Sciatic nerve (tissue), 2 donors: Measurements from ENCODE around the gene CACNG6. TPM values are rescaled to one million over a fixed set of nuclear protein-coding genes. Genes with fewer than 3 reads are reported as not detected.
"Not testable (repeated sequence)": the region's sequence is repeated elsewhere in the genome, so short reads cannot be mapped to it uniquely, and the experiment has no call there.

Source experiments
- ATAC-seq: fragments of 200-7000 bp; cut with Tn5 transposase; one replicate; pipeline ENCODE4 v1.9.1; 2020; ENCODE audit warnings: mild to moderate bottlenecking, moderate library complexity
- DNase-seq: peaks from one replicate; pipeline ENCODE4 v3.0.0-alpha.2; 2020; ENCODE audit warnings: low spot score
- intact Hi-C: fragments of 100-400 bp; cut with DNase I; formaldehyde crosslinking; loops from one replicate; pipeline ENCODE4 v1.14.2; 2022
- total RNA-seq: library from RNA; stranded (reverse); fragmentation: NEBNext Ultra II Directional; extraction: Animal tissue kit (Norgen Biotek cat#: 25700); gene quantifications from one replicate; pipeline ENCODE4 v1.2.1, GENCODE V29; 2021
- donor health status: DM: no; HTN: no; CAD: no.
- donor health status: DM: no; HTN: no; CAD: no.

The CACNG6 gene, protein sequence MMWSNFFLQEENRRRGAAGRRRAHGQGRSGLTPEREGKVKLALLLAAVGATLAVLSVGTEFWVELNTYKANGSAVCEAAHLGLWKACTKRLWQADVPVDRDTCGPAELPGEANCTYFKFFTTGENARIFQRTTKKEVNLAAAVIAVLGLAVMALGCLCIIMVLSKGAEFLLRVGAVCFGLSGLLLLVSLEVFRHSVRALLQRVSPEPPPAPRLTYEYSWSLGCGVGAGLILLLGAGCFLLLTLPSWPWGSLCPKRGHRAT
- not detected for total RNA-seq

DNA sequence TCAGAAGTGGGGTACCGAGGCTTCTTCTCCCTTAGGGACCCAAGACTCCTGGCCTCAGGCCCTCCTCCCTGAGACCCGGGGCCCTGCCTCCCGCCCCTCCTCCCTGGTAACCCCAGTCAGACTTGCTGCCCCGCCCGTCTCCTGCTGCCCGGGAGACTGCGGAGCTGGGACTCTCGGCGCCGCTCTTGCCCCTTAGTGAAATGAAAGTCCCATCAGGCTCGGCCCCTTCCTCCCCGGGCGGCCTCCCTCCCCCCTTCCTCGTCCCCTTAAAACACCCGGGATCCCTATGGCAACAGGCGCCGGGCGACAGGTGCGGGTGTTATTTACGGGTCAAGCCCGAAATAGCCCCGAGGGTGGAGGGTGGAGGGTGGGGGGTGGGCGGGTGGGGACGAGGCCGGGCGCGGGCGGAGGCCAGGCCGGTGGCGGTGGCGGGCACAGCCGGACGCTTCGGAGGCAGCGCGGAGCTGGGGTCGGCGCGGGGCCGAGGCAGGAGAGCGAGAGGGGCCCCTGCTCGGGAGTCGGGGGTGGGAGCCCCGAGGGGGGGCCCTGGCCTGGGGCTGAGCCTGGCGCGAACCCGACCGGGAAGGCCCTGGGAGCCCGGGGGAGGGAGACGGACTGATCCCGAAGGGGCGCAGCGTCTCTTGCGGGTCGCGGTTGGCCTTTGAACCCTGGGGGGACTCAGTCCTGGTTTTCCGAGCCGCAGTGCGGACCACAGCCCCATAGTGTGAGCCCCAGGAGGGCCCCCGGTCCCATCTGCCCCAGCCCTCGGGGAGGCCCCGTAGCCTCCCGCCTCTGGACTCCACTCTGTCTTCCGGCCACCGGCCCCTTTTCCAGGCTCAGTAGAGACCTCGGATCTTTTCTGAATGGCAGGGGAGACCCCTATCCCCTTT, at the start of gene CACNG6:
Gene CACNG6 (plus strand): TSS at position 414 of the 890 bp plus-strand sequence. CDS start 1,241 bp downstream, outside the sequence.
- no peak for ATAC-seq
- intact Hi-C loops, result no loop called here
- DNase-seq, result no peak

DNA sequence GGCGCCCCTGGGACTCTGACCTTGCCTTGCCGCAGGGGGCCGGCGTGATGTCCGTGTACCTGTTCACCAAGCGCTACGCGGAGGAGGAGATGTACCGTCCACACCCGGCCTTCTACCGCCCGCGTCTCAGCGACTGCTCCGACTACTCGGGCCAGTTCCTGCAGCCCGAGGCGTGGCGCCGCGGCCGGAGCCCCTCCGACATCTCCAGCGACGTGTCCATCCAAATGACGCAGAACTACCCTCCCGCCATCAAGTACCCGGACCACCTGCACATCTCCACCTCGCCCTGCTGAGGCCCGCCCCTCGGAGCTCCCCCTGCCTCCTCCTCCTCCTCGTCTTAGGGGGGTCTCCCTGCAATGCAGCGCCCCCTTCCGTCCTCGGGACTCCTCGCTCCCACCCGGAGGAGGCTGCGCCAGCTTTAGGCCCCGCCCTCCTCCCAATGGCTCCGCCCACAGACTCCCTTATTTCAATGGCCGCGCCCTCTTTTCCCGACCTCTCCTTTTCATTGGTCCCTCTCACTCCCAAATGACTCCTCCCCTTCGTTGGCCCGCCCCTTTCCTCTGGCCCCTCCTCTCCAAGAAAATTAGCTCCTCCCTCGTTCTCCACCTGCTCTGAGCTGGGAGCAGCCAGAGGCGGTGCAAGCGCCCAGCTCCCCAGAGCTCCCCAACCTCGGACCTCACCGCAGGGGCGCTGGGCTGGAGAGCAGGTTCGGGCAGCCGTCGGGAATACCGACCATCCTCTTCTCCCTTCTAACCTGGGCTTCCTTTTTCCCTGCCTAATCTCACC, 49.2 kb upstream of the CACNG6 start:
- DNase-seq, result no peak
- ATAC-seq, result no peak
- intact Hi-C loops, result no loop called here

DNA sequence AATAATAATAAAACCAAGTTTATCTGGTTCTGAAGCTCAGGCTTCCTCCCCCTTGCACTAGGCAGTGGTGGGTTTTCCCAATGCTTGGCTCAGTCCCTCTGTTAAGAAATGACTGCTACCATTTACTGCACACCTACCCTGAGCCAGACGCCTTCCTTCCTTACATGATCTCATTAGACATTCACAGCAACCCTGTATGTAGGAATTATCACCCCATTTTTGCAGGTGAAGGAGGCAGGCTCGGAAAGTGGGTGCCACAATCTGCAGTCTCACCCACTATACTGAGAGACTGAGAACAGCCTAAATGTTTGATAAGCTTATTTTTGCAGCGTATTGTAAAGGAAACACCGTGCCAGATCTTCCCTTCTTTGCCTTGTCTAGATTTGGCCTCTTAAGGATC, 47.0 kb upstream of the CACNG6 start:
- intact Hi-C loops, result no loop called here
- ATAC-seq, result no peak

DNA sequence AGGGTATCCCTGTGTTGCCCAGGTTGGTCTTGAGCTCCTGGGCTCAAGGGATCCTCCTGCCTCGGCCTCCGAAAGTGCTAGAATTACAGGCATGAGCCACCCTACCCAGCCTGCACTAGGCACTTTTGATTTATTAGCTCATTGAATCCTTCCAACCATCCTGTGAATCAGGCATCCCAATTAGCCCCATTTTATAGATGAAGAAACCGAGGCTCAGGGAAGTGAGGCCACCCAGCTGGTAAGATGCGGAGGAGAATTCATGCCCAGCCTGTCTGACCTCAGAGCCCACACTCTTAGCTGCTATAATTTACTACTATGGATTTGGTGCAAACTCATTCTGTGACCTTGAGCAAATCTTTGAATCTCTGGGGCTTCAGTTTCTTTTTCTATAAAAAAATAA, 46.5 kb upstream of the CACNG6 start:
- ATAC-seq (no peak), DNase-seq (no peak)
- intact Hi-C loops, result no loop called here

More for the DNA sequence above, 47.0 kb upstream of the CACNG6 start:
- DNase-seq, result no peak

DNA sequence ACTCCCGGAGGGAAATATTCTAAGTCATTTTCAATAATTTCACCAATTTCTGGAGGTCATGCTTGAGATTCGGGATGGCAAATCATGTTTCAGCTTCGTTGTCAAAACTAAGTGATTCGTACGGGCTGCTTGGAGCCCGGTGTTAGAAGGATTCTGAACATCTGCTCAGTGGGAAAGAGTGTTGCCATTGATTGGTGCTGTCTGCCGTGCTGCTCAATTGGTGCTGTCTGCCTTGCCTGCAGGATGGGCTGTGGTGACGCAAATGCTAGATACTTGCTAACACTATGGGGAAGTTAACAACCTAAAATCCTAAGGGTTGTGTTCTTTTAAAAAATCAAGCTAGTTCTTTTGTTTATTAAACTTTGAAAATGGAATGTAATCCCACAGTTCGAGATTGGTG, 46.0 kb upstream of the CACNG6 start:
- no peak for ATAC-seq
- intact Hi-C loops, result no loop called here
- DNase-seq, result no peak

DNA sequence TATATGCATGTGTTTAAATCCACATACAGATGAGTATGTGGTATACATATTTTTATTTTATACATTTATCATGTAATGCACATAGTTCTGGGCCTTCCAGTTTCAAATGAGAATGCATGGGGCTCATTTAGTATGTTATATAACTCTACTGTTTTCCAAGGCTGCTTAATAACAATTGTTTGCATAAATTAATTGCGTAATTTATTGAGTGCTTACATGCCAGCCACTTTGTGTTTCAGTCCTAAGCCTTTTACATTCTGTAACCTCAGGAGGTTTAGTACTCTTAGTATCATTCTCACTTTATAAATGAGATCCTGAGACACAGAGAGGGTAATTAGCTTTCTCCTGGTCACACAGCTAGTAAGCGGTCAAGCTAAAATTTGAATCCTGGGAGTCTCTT, 45.4 kb upstream of the CACNG6 start:
- ATAC-seq, result no peak
- intact Hi-C loops, result no loop called here

DNA sequence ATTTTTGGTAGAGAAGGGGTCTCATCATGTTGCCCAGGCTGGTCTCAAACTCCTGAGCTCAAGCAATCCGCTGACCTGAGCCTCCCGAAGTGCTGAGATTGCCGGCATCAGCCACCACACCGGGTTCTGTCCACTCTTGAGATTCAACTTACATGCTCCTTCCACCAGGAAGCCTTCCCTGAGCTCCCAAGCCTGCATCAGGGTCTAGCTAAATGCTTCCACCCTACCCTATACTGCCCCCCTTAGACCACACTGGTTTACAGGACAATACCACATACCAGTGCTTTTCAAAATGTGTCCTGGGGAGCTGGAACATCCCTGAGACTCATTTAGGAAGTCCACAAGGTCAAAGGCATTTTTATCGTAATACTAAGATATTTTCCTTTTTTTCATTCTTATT, 43.8 kb upstream of the CACNG6 start:
- DNase-seq, result no peak
- no peak for ATAC-seq
- intact Hi-C loops, result no loop called here

More for the DNA sequence above, 45.4 kb upstream of the CACNG6 start:
- DNase-seq, result no peak

DNA sequence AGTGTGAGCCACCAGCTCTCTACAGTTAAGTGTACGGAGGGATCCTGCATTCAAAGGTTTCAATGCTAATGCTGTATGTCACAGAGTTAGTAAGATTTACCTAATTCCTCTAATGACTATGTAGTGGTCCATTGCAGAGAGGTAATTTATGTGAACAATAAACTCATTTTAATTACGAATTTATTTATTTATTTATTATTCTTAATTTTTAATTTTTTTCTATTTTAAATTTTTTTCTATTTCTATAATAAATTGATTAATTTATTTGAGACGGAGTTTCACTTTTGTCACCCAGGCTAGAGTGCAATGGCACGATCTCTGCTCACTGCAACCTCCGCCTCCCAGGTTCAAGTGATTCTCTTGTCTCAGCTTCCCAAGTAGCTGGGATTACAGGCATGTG, 42.8 kb upstream of the CACNG6 start:
- DNase-seq, intact Hi-C loops, ATAC-seq: not testable (repeated sequence)

DNA sequence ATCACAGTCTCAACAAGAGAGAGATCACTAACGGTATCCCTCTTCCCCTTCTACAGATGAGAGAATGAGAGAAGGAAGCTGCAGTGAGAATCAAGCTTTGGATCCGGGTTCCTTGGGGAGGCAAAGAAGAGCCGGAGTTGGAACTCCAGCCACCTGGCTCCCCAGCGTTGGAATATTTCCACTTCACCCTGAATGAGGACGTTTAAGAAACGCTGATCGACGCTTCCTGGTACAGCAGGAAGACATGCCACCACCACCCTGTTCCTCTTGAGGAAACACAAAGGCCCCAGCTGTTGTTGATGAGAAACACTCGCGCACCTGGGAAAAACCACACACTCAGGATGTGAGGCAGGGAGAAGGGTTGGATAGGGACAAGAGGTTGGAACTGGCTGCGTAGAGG, 40.0 kb upstream of the CACNG6 start:
- intact Hi-C loops, result no loop called here
- ATAC-seq (no peak), DNase-seq (no peak)

DNA sequence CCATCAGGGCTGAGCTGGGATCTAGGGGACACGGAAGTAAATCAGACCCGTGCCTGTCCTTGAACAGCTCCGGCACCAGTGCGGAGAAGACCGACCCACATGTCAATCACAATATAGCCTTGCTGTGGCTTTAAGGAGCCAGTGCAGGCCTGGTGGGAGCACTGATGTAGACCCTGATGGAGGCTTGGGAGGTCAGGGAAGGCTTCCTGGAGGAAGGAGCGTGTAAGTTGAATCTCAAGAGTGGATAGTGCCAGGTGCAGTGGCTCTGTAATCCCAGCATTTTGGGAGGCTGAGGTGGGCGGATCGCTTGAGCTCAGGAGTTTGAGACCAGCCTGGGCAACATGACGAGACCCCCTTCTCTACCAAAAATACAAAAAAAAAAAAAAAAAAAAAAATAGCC, 39.5 kb upstream of the CACNG6 start:
- intact Hi-C loops, result no loop called here
- ATAC-seq (no peak), DNase-seq (no peak)

DNA sequence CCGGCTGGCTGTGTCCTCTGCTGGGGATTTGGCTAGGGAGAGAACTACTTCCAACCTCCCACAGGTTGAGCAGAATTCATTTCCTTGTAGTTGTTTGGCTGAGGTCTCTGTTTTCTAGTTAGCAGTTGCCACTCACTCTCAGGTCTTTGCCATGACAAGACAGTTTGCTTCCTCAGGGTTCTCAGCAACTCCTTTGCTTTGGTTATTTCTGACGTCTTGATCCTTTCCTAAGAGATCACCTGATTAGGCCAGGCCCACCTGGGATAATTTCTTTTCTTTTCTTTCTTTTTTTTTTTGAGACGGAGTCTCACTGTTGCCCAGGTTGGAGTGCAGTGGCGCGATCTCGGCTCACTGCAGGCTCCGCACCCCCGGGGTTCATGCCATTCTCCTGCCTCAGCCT, 38.1 kb upstream of the CACNG6 start:
- no peak for ATAC-seq
- DNase-seq, result no peak
- intact Hi-C loops, result no loop called here

DNA sequence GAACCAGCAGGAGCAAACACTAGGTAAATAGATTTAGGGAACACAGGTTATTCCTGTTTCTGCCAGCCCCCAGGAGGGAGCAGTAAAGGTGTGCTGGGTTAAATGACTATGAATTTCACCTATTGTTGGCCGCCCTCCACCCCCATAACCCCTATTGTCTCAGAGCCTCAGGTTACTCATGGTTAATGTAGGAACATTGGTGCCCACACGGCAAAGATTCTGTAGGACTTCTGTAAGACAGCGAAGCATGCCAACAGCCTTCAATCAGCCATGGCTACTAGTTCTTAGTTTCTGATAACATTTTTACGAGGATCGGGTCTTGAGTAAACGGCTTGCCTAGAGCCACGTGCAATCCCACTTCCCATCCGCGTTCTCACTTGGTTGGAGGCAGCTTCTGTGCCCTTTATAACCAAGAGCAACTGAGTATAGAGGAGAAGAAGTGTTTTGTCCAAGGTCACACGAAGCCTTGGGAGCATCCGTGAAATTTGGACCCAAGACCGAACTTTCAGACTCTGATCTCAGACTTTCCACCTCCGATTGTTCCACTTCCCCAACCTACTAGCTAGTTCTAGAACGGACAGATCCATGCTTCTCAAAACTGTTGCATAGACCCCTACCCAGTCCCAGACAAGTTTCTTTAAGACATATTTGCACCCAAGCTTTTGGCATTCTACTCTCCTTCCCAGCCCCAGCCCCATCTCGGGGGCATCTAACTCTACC, 33.8 kb upstream of the CACNG6 start:
- no peak for ATAC-seq
- intact Hi-C loops, result no loop called here
- DNase-seq, result no peak

DNA sequence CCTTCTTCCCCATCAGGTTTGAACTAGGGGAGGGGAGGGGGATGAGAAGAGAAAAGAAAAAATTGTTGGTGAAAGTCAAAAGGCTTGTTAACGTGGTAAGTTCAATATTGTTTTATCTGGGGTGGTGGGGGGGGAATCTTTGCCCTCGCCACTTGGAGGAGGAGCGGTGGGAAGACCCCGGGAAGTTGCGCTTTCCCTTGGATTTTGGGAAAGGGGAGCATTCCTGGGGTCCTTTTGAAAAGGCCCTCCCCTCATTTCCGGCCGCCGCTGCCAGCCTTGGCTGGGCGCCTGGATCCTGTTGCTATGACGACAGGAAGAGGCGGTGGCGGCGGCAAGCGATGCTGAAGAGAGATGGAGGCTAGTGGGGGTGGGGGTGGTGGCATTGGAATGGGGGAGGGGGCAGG, 33.3 kb upstream of the CACNG6 start:
- intact Hi-C loops, result no loop called here
- no peak for ATAC-seq
- DNase-seq, result no peak

DNA sequence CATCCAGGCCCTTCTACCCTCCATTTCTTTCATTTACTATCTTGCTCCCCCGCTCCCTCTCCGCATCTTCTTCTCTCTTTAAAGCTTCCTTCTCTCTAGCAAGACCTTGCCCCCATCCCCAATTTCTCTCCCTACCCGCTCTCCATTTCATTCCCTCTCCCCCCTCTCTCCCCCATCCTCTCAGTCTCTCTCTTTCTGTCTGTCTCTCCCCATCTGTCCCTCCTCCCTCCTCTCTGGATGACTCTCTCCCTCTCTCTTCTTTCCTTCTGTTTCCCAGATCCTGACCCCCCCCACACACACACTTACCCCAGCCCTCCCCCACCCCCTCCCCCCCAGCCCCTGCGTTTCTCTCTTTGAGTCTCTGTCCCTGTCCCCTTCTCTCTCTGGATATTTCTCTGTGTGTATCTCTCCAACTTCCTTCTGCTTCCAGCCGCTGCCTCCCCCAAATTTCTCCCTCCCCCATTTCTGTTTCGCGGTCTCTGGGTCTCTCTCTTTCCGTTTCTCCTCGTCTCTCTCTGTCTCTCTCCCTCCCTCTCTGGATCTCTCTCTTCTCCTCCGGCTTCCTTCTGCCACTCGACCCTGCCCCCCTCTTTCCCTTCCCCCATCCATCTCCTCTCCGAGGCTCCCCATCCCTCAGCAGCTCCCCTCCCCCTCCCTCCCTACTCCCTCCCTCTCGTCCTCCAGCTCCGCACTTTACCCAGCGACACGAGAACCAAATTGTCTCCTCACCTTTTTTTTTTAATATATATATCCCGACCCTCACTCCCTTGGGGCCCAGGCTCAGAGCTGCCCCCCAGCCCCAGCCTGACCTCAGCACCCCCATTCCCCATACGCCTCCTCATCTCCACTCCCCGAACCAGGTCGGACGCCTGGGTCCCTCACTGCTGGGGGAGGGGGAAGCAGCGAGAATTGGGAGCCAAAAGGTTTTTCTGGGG, 32.3 kb upstream of the CACNG6 start:
- no peak for DNase-seq
- intact Hi-C loops, result no loop called here
- no peak for ATAC-seq

DNA sequence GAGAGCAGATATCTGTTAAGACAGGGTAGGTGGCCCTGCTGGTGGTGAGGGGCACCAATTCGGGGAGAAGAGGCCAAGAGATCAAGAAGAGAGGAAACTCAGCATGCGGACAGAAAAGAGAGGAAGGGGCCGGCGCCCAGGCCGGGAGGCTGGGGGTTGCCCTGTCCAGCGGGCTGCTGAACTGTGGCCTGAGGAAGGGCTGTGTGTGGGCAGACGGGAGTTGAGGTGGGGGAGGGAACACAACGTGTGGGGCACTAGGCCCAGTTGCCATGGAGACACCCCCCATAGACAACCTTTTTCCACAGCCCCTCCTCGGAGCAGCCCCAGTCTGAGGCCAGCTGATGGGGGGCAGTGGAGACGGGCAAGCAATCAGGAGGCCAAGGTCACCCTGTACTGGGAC, 31.2 kb upstream of the CACNG6 start:
- intact Hi-C loops, result no loop called here
- DNase-seq (no peak), ATAC-seq (no peak)

DNA sequence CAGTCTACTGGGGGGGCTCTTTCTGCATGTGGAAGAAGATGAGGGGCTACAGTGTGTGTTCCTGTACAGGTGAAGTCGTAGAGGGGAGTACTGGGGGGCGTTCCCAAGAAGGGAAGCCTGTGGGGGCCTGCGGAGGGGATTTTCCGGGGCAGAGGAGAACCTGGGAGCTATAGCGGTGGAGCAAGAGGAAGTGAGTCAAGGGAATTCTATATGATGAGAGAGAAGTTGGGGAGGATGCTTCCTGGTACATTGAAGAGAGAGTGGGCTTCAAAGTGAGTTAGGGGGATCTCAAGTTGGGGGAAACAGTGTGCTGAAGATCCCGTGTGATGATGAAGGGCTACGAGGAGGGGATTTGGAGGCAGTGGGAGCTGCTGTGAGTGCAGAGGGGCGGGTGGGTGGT, 30.6 kb upstream of the CACNG6 start:
- intact Hi-C loops, result no loop called here
- no peak for ATAC-seq

DNA sequence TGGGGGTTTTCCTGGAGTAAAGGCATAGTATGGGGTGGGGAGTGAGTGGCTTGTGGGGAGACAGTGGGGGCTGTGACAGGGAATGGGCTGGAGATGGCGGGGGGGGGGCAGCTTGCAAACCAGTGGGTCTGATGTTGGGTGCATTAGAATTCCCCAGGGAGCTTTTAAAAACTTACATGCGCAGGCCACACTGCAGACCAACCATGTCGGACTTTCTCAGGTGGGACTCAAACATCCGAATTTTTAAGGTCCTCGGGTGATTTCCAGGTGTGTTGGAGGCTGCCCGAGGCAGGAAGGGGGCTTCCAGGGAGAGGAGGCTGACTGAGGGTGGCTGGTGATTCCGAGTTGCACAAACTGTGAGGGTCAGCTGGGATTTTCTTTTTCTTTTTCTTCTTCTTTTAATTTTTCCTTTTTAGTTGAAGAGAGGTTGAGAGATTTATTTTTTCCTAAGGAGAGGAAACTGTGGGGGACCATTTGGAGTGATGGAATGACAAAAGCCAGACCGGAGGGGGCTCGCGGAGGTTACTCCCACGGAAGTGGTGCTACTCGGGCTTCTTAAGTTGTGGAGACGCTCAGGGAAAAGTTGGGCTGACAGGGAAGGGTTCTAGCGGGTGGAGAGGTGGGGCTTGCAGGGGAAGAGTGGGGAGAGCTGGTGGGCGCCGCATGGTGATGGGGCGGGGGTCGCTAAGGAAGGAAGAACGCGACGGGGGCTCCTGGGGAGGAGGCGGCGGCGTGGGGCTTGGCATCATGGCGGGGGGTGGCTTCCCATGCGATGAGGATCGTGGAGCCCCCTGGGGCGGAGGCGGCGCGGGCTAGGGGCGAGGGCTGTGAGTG, 29.7 kb upstream of the CACNG6 start:
- no peak for ATAC-seq
- no peak for DNase-seq
- intact Hi-C loops, result no loop called here

More for the DNA sequence above, 30.6 kb upstream of the CACNG6 start:
- no peak for DNase-seq
